IPS-NIHi7 (cell line): Measurements from ENCODE around the gene MTREX.
A peak's percentile ranks its signal among the peaks of the same experiment; 100 is the strongest.

Experiments
- DNase-seq: peaks from one replicate; pipeline ENCODE4 v3.0.0; 2012; ENCODE audit warnings: mixed read lengths; ENCODE audit errors: extremely low spot score

The MTREX gene

GRCh38 chr5:55324815-55325418, 17.1 kb downstream of the MTREX start:
- peak; percentile 15 for DNase-seq

GRCh38 chr5:55325621-55326020, 17.8 kb downstream of the MTREX start:
- DNase-seq: no peak

GRCh38 chr5:55327281-55327680, 19.5 kb downstream of the MTREX start:
- DNase-seq: no peak

GRCh38 chr5:55331321-55331720, 23.5 kb downstream of the MTREX start:
- DNase-seq: no peak

- no peak for DNase-seq
Measured at GRCh38 chr5:55333017-55333416, 25.2 kb downstream of the MTREX start.

GRCh38 chr5:55333811-55334210, 26.0 kb downstream of the MTREX start:
- no peak for DNase-seq

GRCh38 chr5:55338092-55338613, 30.4 kb downstream of the MTREX start:
- no peak for DNase-seq

- no peak for DNase-seq
Measured at GRCh38 chr5:55338810-55339243, 31.0 kb downstream of the MTREX start.

GRCh38 chr5:55343107-55343506, 35.3 kb downstream of the MTREX start:
- DNase-seq: no peak

GRCh38 chr5:55343609-55344008, 35.8 kb downstream of the MTREX start:
- no peak for DNase-seq

- DNase-seq: peak; percentile 38
Measured at GRCh38 chr5:55344392-55344992, 36.7 kb downstream of the MTREX start.

- no peak for DNase-seq
Measured at GRCh38 chr5:55345327-55345726, 37.5 kb downstream of the MTREX start.

- DNase-seq: no peak
Measured at GRCh38 chr5:55347786-55348185, 40.0 kb downstream of the MTREX start.

- DNase-seq: no peak
Measured at GRCh38 chr5:55350754-55351153, 43.0 kb downstream of the MTREX start.

GRCh38 chr5:55356896-55357295, 49.1 kb downstream of the MTREX start:
- no peak for DNase-seq

GRCh38 chr5:55360190-55360589, 52.4 kb downstream of the MTREX start:
- no peak for DNase-seq

- DNase-seq: no peak
Measured at GRCh38 chr5:55363856-55364255, 56.1 kb downstream of the MTREX start.

GRCh38 chr5:55364537-55365055, 56.8 kb downstream of the MTREX start:
- no peak for DNase-seq

- DNase-seq: no peak
Measured at GRCh38 chr5:55370291-55370925, 62.6 kb downstream of the MTREX start.

GRCh38 chr5:55371145-55371544, 63.4 kb downstream of the MTREX start:
- DNase-seq: no peak

- no peak for DNase-seq
Measured at GRCh38 chr5:55372130-55372925, 64.5 kb downstream of the MTREX start.

- DNase-seq: no peak
Measured at GRCh38 chr5:55377810-55378209, 70.0 kb downstream of the MTREX start.
